Measurements from ENCODE around the gene SLC35F2.

GRCh38 chr11:107859459-107860239 is 1.1 kb upstream of the SLC35F2 start:
- TF ChIP-seq SNAI2 (CRISPR knock-in tag; IDR thresholded peaks at IDR 0.05) (no peak), ISL1 (CRISPR knock-in tag; IDR thresholded peaks at IDR 0.05) (no peak), TCF4 (CRISPR knock-in tag; IDR thresholded peaks at IDR 0.05; ENCODE audit: borderline replicate concordance) (no peak), TOX (CRISPR knock-in tag; IDR thresholded peaks at IDR 0.05; ENCODE audit: borderline replicate concordance) (no peak), OSR1 (CRISPR knock-in tag; IDR thresholded peaks at IDR 0.05) (no peak), ZNF8 (CRISPR knock-in tag; IDR thresholded peaks at IDR 0.05) (no peak), CREB5 (CRISPR knock-in tag; IDR thresholded peaks at IDR 0.05; ENCODE audit: low read depth) (no peak)
- TF ChIP-seq, protein P1, sequence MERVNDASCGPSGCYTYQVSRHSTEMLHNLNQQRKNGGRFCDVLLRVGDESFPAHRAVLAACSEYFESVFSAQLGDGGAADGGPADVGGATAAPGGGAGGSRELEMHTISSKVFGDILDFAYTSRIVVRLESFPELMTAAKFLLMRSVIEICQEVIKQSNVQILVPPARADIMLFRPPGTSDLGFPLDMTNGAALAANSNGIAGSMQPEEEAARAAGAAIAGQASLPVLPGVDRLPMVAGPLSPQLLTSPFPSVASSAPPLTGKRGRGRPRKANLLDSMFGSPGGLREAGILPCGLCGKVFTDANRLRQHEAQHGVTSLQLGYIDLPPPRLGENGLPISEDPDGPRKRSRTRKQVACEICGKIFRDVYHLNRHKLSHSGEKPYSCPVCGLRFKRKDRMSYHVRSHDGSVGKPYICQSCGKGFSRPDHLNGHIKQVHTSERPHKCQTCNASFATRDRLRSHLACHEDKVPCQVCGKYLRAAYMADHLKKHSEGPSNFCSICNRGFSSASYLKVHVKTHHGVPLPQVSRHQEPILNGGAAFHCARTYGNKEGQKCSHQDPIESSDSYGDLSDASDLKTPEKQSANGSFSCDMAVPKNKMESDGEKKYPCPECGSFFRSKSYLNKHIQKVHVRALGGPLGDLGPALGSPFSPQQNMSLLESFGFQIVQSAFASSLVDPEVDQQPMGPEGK (CRISPR knock-in tag; IDR thresholded peaks at IDR 0.05; ENCODE audit: borderline replicate concordance) = no peak

All from SK-N-SH treated with all-trans-retinoic acid at 6 μM for 48 hours (cell line).